Left lung (tissue), 10 donors: ENCODE results near the gene ATF5. TPM values are rescaled to one million over a fixed set of nuclear protein-coding genes. Genes with fewer than 3 reads are reported as not detected.

Experiments used
- ATAC-seq: fragments of 200-7000 bp; cut with Tn5 transposase; one replicate; pipeline ENCODE4 v1.9.1; 2020; ENCODE audit warnings: moderate library complexity
- DNase-seq, 4 donors: peaks; one replicate each; pipeline ENCODE4 v3.0.0-alpha.2; 2013 to 2020
- H3K27ac ChIP-seq, 2 donors: fragments of 200-600 bp; sonication (generic) in 1 of 2; one replicate each; pipeline versions ENCODE4 v1.5.0 to v1.8.0; 2020 to 2021
- H3K27me3 ChIP-seq, 2 donors: fragments of 200-600 bp; sonication (generic) in 1 of 2; one replicate each; pipeline versions ENCODE4 v1.5.0 to v1.8.0; 2020 to 2021
- H3K36me3 ChIP-seq, 2 donors: fragments of 200-600 bp; sonication (generic) in 1 of 2; one replicate each; pipeline versions ENCODE4 v1.5.0 to v1.8.0; 2020 to 2021
- H3K4me1 ChIP-seq, 2 donors: fragments of 200-600 bp; one replicate each; pipeline ENCODE4 v1.8.0; 2021
- H3K4me3 ChIP-seq, 2 donors: fragments of 200-600 bp; sonication (generic) in 1 of 2; one replicate each; pipeline versions ENCODE4 v1.5.0 to v1.8.0; 2020 to 2021; ENCODE audit warnings: mild to moderate bottlenecking in 1 of 2
- H3K9me3 ChIP-seq, 2 donors: fragments of 200-600 bp; sonication (generic) in 1 of 2; one replicate each; pipeline versions ENCODE4 v1.5.0 to v1.8.0; 2020 to 2021
- CTCF ChIP-seq, 2 donors: fragments of 200-600 bp; sonication (generic) in 1 of 2; IDR thresholded peaks; one replicate each; pipeline versions ENCODE4 v1.5.0 to v1.8.0; 2021; ENCODE audit warnings: antibody characterized with exemption in 2 of 2
- intact Hi-C, 2 donors: fragments of 100-400 bp; cut with DNase I; formaldehyde crosslinking; loops; one replicate each; pipeline versions ENCODE4 v1.11.2 to v1.14.2; 2022
- polyA plus RNA-seq, 6 donors: library from polyadenylated mRNA; unstranded; fragments of 120-200 nt; gene quantifications; one replicate each; pipeline ENCODE4 v1.2.1, GENCODE V29; 2013; ENCODE audit not compliant: insufficient read length in 6 of 6
- total RNA-seq, 2 donors: library from RNA; stranded (reverse); fragmentation: NEBNext Ultra II Directional; extraction: Animal tissue kit (Norgen Biotek cat#: 25700); gene quantifications; one replicate each; pipeline ENCODE4 v1.2.1, GENCODE V29; 2021
- donor health status: DM: no; HTN: yes; CAD: no.
- donor health status: DM: no; HTN: no; CAD: no.

The ATF5 gene
- total and polyA plus RNA-seq, 8 donors, result 17.4 to 29.6 (median 25.8) TPM

- Histone ChIP-seq H3K4me1 (peaks cover 0 to 70% of the 10 kb centered on the region in 2 donors), H3K4me3 (peak overlapping the region in 1 of 2 donors; percentile 99)
- intact Hi-C loops, result no loop called here
These were observed 1.3 kb upstream of the ATF5 start for GRCh38 chr19:49927526-49928264.

GRCh38 chr19:49929611-49930482 lies 842 bp downstream of the ATF5 start:
- Histone ChIP-seq H3K36me3 (peaks cover 0 to 47% of the 10 kb centered on the region in 2 donors), H3K4me1 (peaks cover 0 to 49% of the 10 kb centered on the region in 2 donors), H3K27me3 (no peaks in the 10 kb centered on the region), H3K27ac (peak overlapping the region; percentile 93 to 95), H3K4me3 (peak overlapping the region; percentile 99), H3K9me3 (no peaks in the 10 kb centered on the region)
- intact Hi-C loops, result loop anchor here in 1 of 2 donors (10.0 kb wide), 1 partner anchor 55 kb away; no protein-coding TSS in a partner anchor
- peak; percentile 92 to 94 (median 92) for DNase-seq
- ATAC-seq, result peak; percentile 91
- TF ChIP-seq CTCF (IDR thresholded peaks at IDR 0.05), result no peak

More at GRCh38 chr19:49927526-49928264, 1.3 kb upstream of the ATF5 start:
- Histone ChIP-seq H3K9me3 (no peaks in the 10 kb centered on the region), H3K36me3 (peaks cover 0 to 63% of the 10 kb centered on the region in 2 donors), H3K27me3 (no peaks in the 10 kb centered on the region), H3K27ac (peak overlapping the region; percentile 93 to 95)
- DNase-seq (peak in 1 of 4 donors; percentile 10), ATAC-seq (no peak)
- TF ChIP-seq CTCF (IDR thresholded peaks at IDR 0.05), result no peak

GRCh38 chr19:49930483-49931011 lies 1.5 kb downstream of the ATF5 start:
- peak overlapping the region in 1 of 2 donors; percentile 99 for H3K4me3 ChIP-seq
- H3K9me3 ChIP-seq, result no peaks in the 10 kb centered on the region
- no peak for TF ChIP-seq CTCF (IDR thresholded peaks at IDR 0.05)
- no peak for ATAC-seq
- peaks cover 0 to 42% of the 10 kb centered on the region in 2 donors for H3K4me1 ChIP-seq
- H3K27ac ChIP-seq, result peak overlapping the region in 1 of 2 donors; percentile 95
- intact Hi-C loops, result loop anchor here in 1 of 2 donors (10.0 kb wide), 1 partner anchor 54 kb away; no protein-coding TSS in a partner anchor
- peak in 1 of 4 donors; percentile 79 for DNase-seq
- no peaks in the 10 kb centered on the region for H3K27me3 ChIP-seq
- peaks cover 0 to 40% of the 10 kb centered on the region in 2 donors for H3K36me3 ChIP-seq

- DNase-seq (peak in 1 of 4 donors; percentile 2), ATAC-seq (no peak)
- H3K36me3 ChIP-seq, result peaks cover 0 to 31% of the 10 kb centered on the region in 2 donors
- peaks cover 0 to 33% of the 10 kb centered on the region in 2 donors for H3K4me1 ChIP-seq
- no peak overlapping the region for H3K27ac ChIP-seq
- no peaks in the 10 kb centered on the region for H3K9me3 ChIP-seq
- no peak overlapping the region for H3K4me3 ChIP-seq
- intact Hi-C loops, result loop anchor here in 1 of 2 donors (10.0 kb wide), 1 partner anchor 53 kb away; no protein-coding TSS in a partner anchor
- no peaks in the 10 kb centered on the region for H3K27me3 ChIP-seq
- no peak for TF ChIP-seq CTCF (IDR thresholded peaks at IDR 0.05)
These were observed 2.5 kb downstream of the ATF5 start for GRCh38 chr19:49931293-49932040.
